ENCODE measurements around the gene METTL9. TPM values are rescaled to one million over a fixed set of nuclear protein-coding genes. Genes with fewer than 3 reads are reported as not detected.

METTL9 gene
- total and polyA plus RNA-seq, 9 of the 15 experiments (the other 6 are each of a cell fraction or from before 2014, with no cell fraction given), result 12.2 to 107 (median 79.1) TPM

GRCh38 chr16:21611198-21611555, 11.8 kb downstream of the METTL9 start (continued):
- TF ChIP-seq FOXP1 (CRISPR knock-in tag; IDR thresholded peaks at IDR 0.05), result no peak
- TF ChIP-seq ARID3B (CRISPR knock-in tag; IDR thresholded peaks at IDR 0.05; ENCODE audit: borderline replicate concordance), result no peak
- no peak for TF ChIP-seq ZNF217 (CRISPR knock-in tag; IDR thresholded peaks at IDR 0.05)
- no peak for TF ChIP-seq ARNT (IDR thresholded peaks at IDR 0.05)
- no peak for TF ChIP-seq CSDE1 (IDR thresholded peaks at IDR 0.05)
- TF ChIP-seq ILF3 (IDR thresholded peaks at IDR 0.05; ENCODE audit: borderline replicate concordance), result no peak
- peak; percentile 85 for TF ChIP-seq CEBPB (tag; IDR thresholded peaks at IDR 0.05)
- TF ChIP-seq ETS1 (conservative IDR thresholded peaks at IDR 0.05; ENCODE audit: control insufficient read depth, low read depth, low read length), result no peak
- TF ChIP-seq PPARD (CRISPR knock-in tag; IDR thresholded peaks at IDR 0.05), result no peak
- TF ChIP-seq ZNF134 (CRISPR knock-in tag; conservative IDR thresholded peaks at IDR 0.05), result no peak
- 0 out of 2 replicates have a peak, but pooled peaks have one; percentile 20 for TF ChIP-seq KAT7 (CRISPR knock-in tag; IDR thresholded peaks at IDR 0.05; ENCODE audit: borderline replicate concordance)
- no peak for TF ChIP-seq RAD21 (CRISPR knock-in tag; conservative IDR thresholded peaks at IDR 0.05 in 1 of 2, IDR thresholded peaks at IDR 0.05 in 1 of 2)
- no peak for TF ChIP-seq GATAD2B (IDR thresholded peaks at IDR 0.05; ENCODE audit: borderline replicate concordance)
- TF ChIP-seq CHAMP1 (IDR thresholded peaks at IDR 0.05), result no peak
- no peak for TF ChIP-seq ATF3 (IDR thresholded peaks at IDR 0.05)
- no peak for TF ChIP-seq ATF3 (CRISPR knock-in tag; conservative IDR thresholded peaks at IDR 0.05)
- TF ChIP-seq ZHX1 (conservative IDR thresholded peaks at IDR 0.05; ENCODE audit: low read length), result no peak
- TF ChIP-seq HMGXB4 (CRISPR knock-in tag; IDR thresholded peaks at IDR 0.05), result no peak

Data from K562 (cell line).